NCI-H526 treated with DMSO at 0.1 percent for 48 hours (cell line): ENCODE results near the gene SLC25A34.
A peak's percentile ranks its signal among the peaks of the same experiment; 100 is the strongest.

ENCODE experiments used
- DNase-seq: peaks from one replicate; lab custom pipeline; 2025; lab: John Stamatoyannopoulos, UW

Gene SLC25A34

GRCh38 chr1:15753776-15754175, 17.7 kb downstream of the SLC25A34 start:
- no peak for DNase-seq

GRCh38 chr1:15755021-15755645, 19.1 kb downstream of the SLC25A34 start:
- no peak for DNase-seq

- DNase-seq, result no peak
These were observed 19.6 kb downstream of the SLC25A34 start for GRCh38 chr1:15755646-15756040.

- peak; percentile 91 for DNase-seq
These were observed 20.3 kb downstream of the SLC25A34 start for GRCh38 chr1:15756143-15757015.

- DNase-seq, result peak; percentile 43
These were observed 21.0 kb downstream of the SLC25A34 start for GRCh38 chr1:15757016-15757543.

- peak; percentile 59 for DNase-seq
These were observed 21.7 kb downstream of the SLC25A34 start for GRCh38 chr1:15757575-15758342.

GRCh38 chr1:15758343-15758931, 22.4 kb downstream of the SLC25A34 start, which contains the start of gene FBLIM1:
Gene FBLIM1 (plus strand): TSS chr1:15758795. CDS start chr1:15764984, 6,189 bp downstream.
- no peak for DNase-seq

- no peak for DNase-seq
These were observed 23.0 kb downstream of the SLC25A34 start for GRCh38 chr1:15758953-15759661.

GRCh38 chr1:15760520-15761211, 24.6 kb downstream of the SLC25A34 start:
- no peak for DNase-seq

- no peak for DNase-seq
These were observed 25.5 kb downstream of the SLC25A34 start for GRCh38 chr1:15761366-15762128.

GRCh38 chr1:15762546-15762945, 26.5 kb downstream of the SLC25A34 start:
- no peak for DNase-seq

- DNase-seq, result no peak
These were observed 28.3 kb downstream of the SLC25A34 start for GRCh38 chr1:15764269-15764764.

GRCh38 chr1:15764890-15765289, 28.8 kb downstream of the SLC25A34 start:
- no peak for DNase-seq

- DNase-seq, result no peak
These were observed 29.6 kb downstream of the SLC25A34 start for GRCh38 chr1:15765495-15766194.

- DNase-seq, result no peak
These were observed 31.9 kb downstream of the SLC25A34 start for GRCh38 chr1:15767941-15768340.

GRCh38 chr1:15768388-15768787, 32.3 kb downstream of the SLC25A34 start:
- no peak for DNase-seq

- no peak for DNase-seq
These were observed 34.4 kb downstream of the SLC25A34 start for GRCh38 chr1:15770313-15770962.

- no peak for DNase-seq
These were observed 35.9 kb downstream of the SLC25A34 start for GRCh38 chr1:15771836-15772515.
